Measurements from ENCODE around the gene HELZ. TPM values are rescaled to one million over a fixed set of nuclear protein-coding genes. Genes with fewer than 3 reads are reported as not detected.

The HELZ gene
- total and polyA plus RNA-seq, 2 experiments from 2014 or later, result 32.7 to 77.2 TPM

GRCh38 chr17:67051837-67052236 is 193.2 kb downstream of the HELZ start:
- H3K79me2 ChIP-seq, result no peaks in the 10 kb centered on the region
- no peaks in the 10 kb centered on the region for H3K27me3 ChIP-seq
- no peaks in the 10 kb centered on the region for H3K4me1 ChIP-seq (ENCODE audit: insufficient read depth)
- WGBS (ENCODE audit: low lambda C conversion rate, missing lambda C conversion rate), result 94% methylated on average over 5 of the region's 5 CpGs
- no peak for DNase-seq (ENCODE audit: low spot score)
- H3K36me3 ChIP-seq (replicated peaks; ENCODE audit: insufficient read depth, low read depth), result no peaks in the 10 kb centered on the region
- peaks cover 11% of the 10 kb centered on the region for H3K9me3 ChIP-seq (ENCODE audit: low read depth)
- H3K4me3 ChIP-seq, result no peak overlapping the region
- no peak for TF ChIP-seq CTCF (IDR thresholded peaks at IDR 0.05; ENCODE audit: poor library complexity)
- no peak overlapping the region for H3K4me2 ChIP-seq
- H3K9me2 ChIP-seq (replicated peaks; ENCODE audit: insufficient read depth), result no peaks in the 10 kb centered on the region
- H3K27ac ChIP-seq, result no peak overlapping the region
- no peak overlapping the region for H2AFZ ChIP-seq
- H4K20me1 ChIP-seq (ENCODE audit: insufficient read depth, poor library complexity, severe bottlenecking), result no peaks in the 10 kb centered on the region

GRCh38 chr17:67051155-67051538 is 193.8 kb downstream of the HELZ start:
- Histone ChIP-seq H4K20me1 (ENCODE audit: insufficient read depth, poor library complexity, severe bottlenecking) (no peaks in the 10 kb centered on the region), H3K36me3 (replicated peaks; ENCODE audit: insufficient read depth, low read depth) (no peaks in the 10 kb centered on the region), H2AFZ (no peak overlapping the region), H3K4me2 (no peak overlapping the region), H3K27me3 (no peaks in the 10 kb centered on the region), H3K27ac (no peak overlapping the region), H3K4me1 (ENCODE audit: insufficient read depth) (no peaks in the 10 kb centered on the region), H3K9me2 (replicated peaks; ENCODE audit: insufficient read depth) (no peaks in the 10 kb centered on the region), H3K4me3 (no peak overlapping the region), H3K9me3 (ENCODE audit: low read depth) (peaks cover 11% of the 10 kb centered on the region), H3K79me2 (no peaks in the 10 kb centered on the region)
- no peak for TF ChIP-seq CTCF (IDR thresholded peaks at IDR 0.05; ENCODE audit: poor library complexity)
- TF ChIP-seq EZH2phosphoT487 (IDR thresholded peaks at IDR 0.05; ENCODE audit: low read depth, severe bottlenecking, unreplicated experiment), result no peak
- no peak for TF ChIP-seq EZH2 (IDR thresholded peaks at IDR 0.05; ENCODE audit: borderline replicate concordance)
- DNase-seq (ENCODE audit: low spot score), result no peak
- 87% methylated on average over 4 of the region's 4 CpGs for WGBS (ENCODE audit: low lambda C conversion rate, missing lambda C conversion rate)

- no peak for DNase-seq (ENCODE audit: low spot score)
- H3K27ac ChIP-seq, result no peak overlapping the region
- H3K4me3 ChIP-seq, result no peak overlapping the region
- H3K4me1 ChIP-seq (ENCODE audit: insufficient read depth), result no peaks in the 10 kb centered on the region
- no peak overlapping the region for H2AFZ ChIP-seq
- no peaks in the 10 kb centered on the region for H3K27me3 ChIP-seq
- TF ChIP-seq CTCF (IDR thresholded peaks at IDR 0.05; ENCODE audit: poor library complexity) (no peak), EZH2phosphoT487 (IDR thresholded peaks at IDR 0.05; ENCODE audit: low read depth, severe bottlenecking, unreplicated experiment) (no peak), EZH2 (IDR thresholded peaks at IDR 0.05; ENCODE audit: borderline replicate concordance) (no peak)
- H3K9me2 ChIP-seq (replicated peaks; ENCODE audit: insufficient read depth), result no peaks in the 10 kb centered on the region
- no peaks in the 10 kb centered on the region for H3K36me3 ChIP-seq (replicated peaks; ENCODE audit: insufficient read depth, low read depth)
- no peaks in the 10 kb centered on the region for H4K20me1 ChIP-seq (ENCODE audit: insufficient read depth, poor library complexity, severe bottlenecking)
- no peak overlapping the region for H3K4me2 ChIP-seq
- H3K9me3 ChIP-seq (ENCODE audit: low read depth), result peaks cover 11% of the 10 kb centered on the region
- 84% methylated on average over 6 of the region's 6 CpGs for WGBS (ENCODE audit: low lambda C conversion rate, missing lambda C conversion rate)
- H3K79me2 ChIP-seq, result no peaks in the 10 kb centered on the region
Observed at GRCh38 chr17:67050471-67051154, 194.4 kb downstream of the HELZ start.
